H1 (cell line): ENCODE measurements around the gene GPX5.
A peak's percentile ranks its signal among the peaks of the same experiment; 100 is the strongest.

Source experiments
- BRCA1 ChIP-seq: IDR thresholded peaks from 2 replicates; pipeline ENCODE4 v1.6.1; 2012; ENCODE audit warnings: low read depth, low read length, improper control_type of control experiment
- CHD7 ChIP-seq: fragments of 300-600 bp; sonication (generic); IDR thresholded peaks from 2 replicates; pipeline ENCODE4 v1.7.1; 2012; ENCODE audit warnings: low read length, moderate library complexity, mild to moderate bottlenecking, inconsistent platforms; ENCODE audit not compliant: insufficient replicate concordance
- CTCF ChIP-seq, 3 experiments: IDR thresholded peaks; 1 replicate in 2 of 3; 2 replicates in 1 of 3; pipeline versions ENCODE4 v1.5.1 to v1.6.1; 2011; ENCODE audit warnings: low read length in 3 of 3, mild to moderate bottlenecking in 3 of 3, inconsistent platforms in 2 of 3, low read depth in 1 of 3, moderate library complexity in 1 of 3; ENCODE audit not compliant: insufficient read depth in 1 of 3; ENCODE audit errors: control extremely low read depth in 1 of 3
- HDAC2 ChIP-seq, 2 experiments: fragments of 300-600 bp in 1 of 2; sonication (generic) in 1 of 2; IDR thresholded peaks; 2 replicates each; pipeline ENCODE4 v1.6.1; 2011 to 2012; ENCODE audit warnings: low read depth in 2 of 2, low read length in 2 of 2, mild to moderate bottlenecking in 2 of 2, moderate library complexity in 2 of 2, borderline replicate concordance in 1 of 2, inconsistent platforms in 1 of 2
- POLR2A ChIP-seq, 2 experiments: IDR thresholded peaks; 1 replicate in 1 of 2; 2 replicates in 1 of 2; pipeline ENCODE4 v1.6.1; 2011; ENCODE audit warnings: low read depth in 2 of 2, low read length in 2 of 2, mild to moderate bottlenecking in 2 of 2; ENCODE audit errors: control extremely low read depth in 1 of 2
- POLR2AphosphoS5 ChIP-seq: IDR thresholded peaks from 2 replicates; pipeline ENCODE4 v1.6.1; 2011; ENCODE audit warnings: low read depth, low read length
- RFX5 ChIP-seq: IDR thresholded peaks from 2 replicates; pipeline ENCODE4 v1.6.1; 2011; ENCODE audit warnings: low read depth, low read length, improper control_type of control experiment, borderline replicate concordance
- SIN3A ChIP-seq, 2 experiments: IDR thresholded peaks in 1 of 2; conservative IDR thresholded peaks in 1 of 2; 2 replicates each; pipeline ENCODE4 v1.6.1; 2011 to 2012; ENCODE audit warnings: low read length in 2 of 2, improper control_type of control experiment in 1 of 2, low read depth in 1 of 2, mild to moderate bottlenecking in 1 of 2
- SP1 ChIP-seq: IDR thresholded peaks from 2 replicates; pipeline ENCODE4 v1.6.1; 2011; ENCODE audit warnings: low read depth, low read length
- TAF7 ChIP-seq: optimal IDR thresholded peaks from 2 replicates; pipeline ENCODE3; 2011; ENCODE audit warnings: low read depth, mild to moderate bottlenecking, inconsistent platforms, low read length, moderate library complexity, borderline replicate concordance

- TF ChIP-seq TAF7 = no peak
- no peak for TF ChIP-seq SP1
- TF ChIP-seq RFX5 = no peak
- TF ChIP-seq CTCF (IDR thresholded peaks at IDR 0.05; ENCODE audit: control extremely low read depth in 1 of 3, insufficient read depth in 1 of 3, low read depth in 1 of 3, low read length in 3 of 3) = no peak
- no peak for TF ChIP-seq CHD7
- TF ChIP-seq POLR2AphosphoS5 = peak; percentile 28; the same call in 1 of the 2 replicates
- TF ChIP-seq BRCA1 = no peak
- TF ChIP-seq POLR2A (IDR thresholded peaks at IDR 0.05; ENCODE audit: control extremely low read depth in 1 of 2, low read depth in 2 of 2, low read length in 2 of 2) = peak in 1 of 2 experiments; percentile 73; a peak in 1 of 3 replicates
- no peak for TF ChIP-seq HDAC2 (IDR thresholded peaks at IDR 0.05; ENCODE audit: borderline replicate concordance in 1 of 2, low read depth in 2 of 2, low read length in 2 of 2)
- no peak for TF ChIP-seq SIN3A (conservative IDR thresholded peaks at IDR 0.05 in 1 of 2, IDR thresholded peaks at IDR 0.05 in 1 of 2; ENCODE audit: low read depth in 1 of 2, low read length in 2 of 2)
These were observed 11.4 kb downstream of the GPX5 start for GRCh38 chr6:28537065-28537464.
